Caco-2 (cell line): ENCODE measurements around the gene TIMM22. TPM values are rescaled to one million over a fixed set of nuclear protein-coding genes. Genes with fewer than 3 reads are reported as not detected.

Source experiments
- BruUV-seq: library from RNA; stranded (reverse); fragments of 400-500 nt; replicated peaks from 2 replicates; lab custom pipeline; 2021; lab: Mats Ljungman, UMichigan
- CTCF ChIA-PET: fragments of 300-600 bp; sonication (Branson Sonifier 250); formaldehyde crosslinking; loops from one replicate; lab custom pipeline; 2022; ENCODE audit warnings: antibody characterized with exemption; lab: Charles Lee
- POLR2A ChIA-PET: fragments of 300-600 bp; sonication (Branson Sonifier 250); formaldehyde crosslinking; loops from one replicate; lab custom pipeline; 2022; ENCODE audit warnings: antibody characterized with exemption; lab: Charles Lee
- DNase-seq, 2 experiments: peaks; one replicate each; pipeline versions ENCODE4 v3.0.0 to v3.0.0-alpha.2; 2020 to 2022
- H3K27me3 ChIP-seq: replicated peaks from 2 replicates; pipeline ENCODE4 v1.6.0; 2011; ENCODE audit warnings: low read length; ENCODE audit not compliant: control insufficient read depth, insufficient read depth
- H3K36me3 ChIP-seq: 2 replicates; pipeline ENCODE4 v1.5.1; 2011; ENCODE audit warnings: low read length; ENCODE audit not compliant: control insufficient read depth, insufficient read depth
- H3K4me1 ChIP-seq: fragments of 250-450 bp; sonication (Bioruptor Pico); 2 replicates; pipeline ENCODE4 v1.5.1; 2020; ENCODE audit warnings: mild to moderate bottlenecking
- H3K4me3 ChIP-seq: 2 replicates; pipeline ENCODE4 v1.5.1; 2011; ENCODE audit warnings: low read depth, mild to moderate bottlenecking, control low read depth, low read length
- H3K9me3 ChIP-seq: fragments of 250-450 bp; sonication (Bioruptor Pico); 2 replicates; pipeline ENCODE4 v1.5.1; 2020; ENCODE audit warnings: mild to moderate bottlenecking, moderate library complexity
- H3K27ac Mint-ChIP-seq: one replicate; pipeline ENCODE4 v1.8.0; 2022; ENCODE audit warnings: mixed read lengths; ENCODE audit not compliant: unreplicated experiment
- H3K27me3 Mint-ChIP-seq: one replicate; pipeline ENCODE4 v1.8.0; 2022; ENCODE audit warnings: mixed read lengths; ENCODE audit not compliant: insufficient read depth, unreplicated experiment
- H3K36me3 Mint-ChIP-seq: one replicate; pipeline ENCODE4 v1.8.0; 2022; ENCODE audit warnings: mild to moderate bottlenecking, mixed read lengths; ENCODE audit not compliant: insufficient read depth, unreplicated experiment
- H3K4me1 Mint-ChIP-seq: one replicate; pipeline ENCODE4 v1.8.0; 2022; ENCODE audit warnings: low read depth, mixed read lengths; ENCODE audit not compliant: unreplicated experiment
- H3K4me3 Mint-ChIP-seq: one replicate; pipeline ENCODE4 v1.8.0; 2022; ENCODE audit warnings: mild to moderate bottlenecking, moderate library complexity, mixed read lengths; ENCODE audit not compliant: unreplicated experiment
- H3K9me3 Mint-ChIP-seq: one replicate; pipeline ENCODE4 v1.8.0; 2022; ENCODE audit warnings: mixed read lengths; ENCODE audit not compliant: unreplicated experiment
- intact Hi-C: fragments of 100-400 bp; cut with micrococcal nuclease; formaldehyde crosslinking; loops from one replicate; pipeline ENCODE4 v1.10.0; 2022; ENCODE audit not compliant: unreplicated experiment
- total RNA-seq: library from RNA; stranded (reverse); gene quantifications from 2 replicates; pipeline ENCODE4 v1.2.3, GENCODE V29; 2022
- TF ChIP-seq, protein P1 (sequence below), 2 experiments: fragments of 200-600 bp in 1 of 2; IDR thresholded peaks; 1 replicate in 1 of 2; 2 replicates in 1 of 2; pipeline versions ENCODE4 v1.5.1 to v1.8.0; 2011 to 2022; ENCODE audit warnings: antibody characterized with exemption in 1 of 2, control low read depth in 1 of 2, inconsistent platforms in 1 of 2, low read depth in 1 of 2, low read length in 1 of 2, mild to moderate bottlenecking in 1 of 2, moderate library complexity in 1 of 2; ENCODE audit not compliant: insufficient read depth in 1 of 2, severe bottlenecking in 1 of 2, unreplicated experiment in 1 of 2

TIMM22 gene
- total RNA-seq, 1 experiment from 2014 or later: 20.6 TPM

DNA sequence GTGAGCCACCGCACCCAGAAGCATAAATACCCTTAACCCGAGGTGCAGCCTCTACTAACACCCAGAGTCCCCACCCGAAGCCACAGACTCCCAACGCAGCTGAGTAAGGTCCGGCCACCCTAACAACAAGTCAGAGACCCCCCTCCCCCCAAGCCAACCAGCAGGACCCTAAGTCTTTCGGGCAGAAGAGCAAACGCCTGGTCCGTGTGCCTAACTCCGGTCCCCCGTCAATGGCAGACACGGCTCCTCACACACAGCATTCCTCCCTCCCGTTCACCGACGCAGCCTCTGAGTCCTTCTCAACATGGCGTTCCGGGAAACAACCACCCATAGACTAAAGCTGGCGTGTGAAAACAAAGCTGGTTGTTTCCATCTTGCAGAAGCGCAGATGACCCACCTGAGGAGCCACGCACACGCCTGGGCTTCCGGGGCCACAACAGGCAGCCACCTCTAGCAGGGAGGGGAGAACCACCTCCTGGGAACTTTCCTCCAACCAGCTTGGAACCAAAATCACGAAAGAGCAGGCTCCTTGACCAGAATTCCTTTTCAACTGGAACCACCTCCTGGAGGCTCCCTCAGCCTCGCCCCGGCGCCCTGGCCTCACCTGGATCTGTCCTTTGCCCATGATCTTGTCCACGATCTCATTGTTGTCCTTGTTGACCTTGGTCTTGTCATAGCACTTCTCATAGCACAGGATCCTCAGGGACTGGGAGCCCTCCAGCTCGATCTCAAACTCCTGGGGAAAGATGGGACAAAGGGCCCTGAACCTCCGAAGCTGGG lies 52.7 kb downstream of the TIMM22 start:
- intact Hi-C loops: no loop called here
- DNase-seq: no peak
- TF ChIP-seq, protein P1, sequence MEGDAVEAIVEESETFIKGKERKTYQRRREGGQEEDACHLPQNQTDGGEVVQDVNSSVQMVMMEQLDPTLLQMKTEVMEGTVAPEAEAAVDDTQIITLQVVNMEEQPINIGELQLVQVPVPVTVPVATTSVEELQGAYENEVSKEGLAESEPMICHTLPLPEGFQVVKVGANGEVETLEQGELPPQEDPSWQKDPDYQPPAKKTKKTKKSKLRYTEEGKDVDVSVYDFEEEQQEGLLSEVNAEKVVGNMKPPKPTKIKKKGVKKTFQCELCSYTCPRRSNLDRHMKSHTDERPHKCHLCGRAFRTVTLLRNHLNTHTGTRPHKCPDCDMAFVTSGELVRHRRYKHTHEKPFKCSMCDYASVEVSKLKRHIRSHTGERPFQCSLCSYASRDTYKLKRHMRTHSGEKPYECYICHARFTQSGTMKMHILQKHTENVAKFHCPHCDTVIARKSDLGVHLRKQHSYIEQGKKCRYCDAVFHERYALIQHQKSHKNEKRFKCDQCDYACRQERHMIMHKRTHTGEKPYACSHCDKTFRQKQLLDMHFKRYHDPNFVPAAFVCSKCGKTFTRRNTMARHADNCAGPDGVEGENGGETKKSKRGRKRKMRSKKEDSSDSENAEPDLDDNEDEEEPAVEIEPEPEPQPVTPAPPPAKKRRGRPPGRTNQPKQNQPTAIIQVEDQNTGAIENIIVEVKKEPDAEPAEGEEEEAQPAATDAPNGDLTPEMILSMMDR (IDR thresholded peaks at IDR 0.05; ENCODE audit: insufficient read depth in 1 of 2, low read depth in 1 of 2, low read length in 1 of 2, severe bottlenecking in 1 of 2, unreplicated experiment in 1 of 2): no peak
- ChIA-PET CTCF (no interaction called here), POLR2A (no interaction called here)
- H3K36me3 ChIP-seq: no peaks in the 10 kb centered on the region
- no peaks in the 10 kb centered on the region for H3K9me3 ChIP-seq
- H3K27me3 ChIP-seq: no peaks in the 10 kb centered on the region
- BruUV-seq: no TSS peak
- peaks cover 18% of the 10 kb centered on the region for H3K4me1 ChIP-seq
- no peaks in the 10 kb centered on the region for H3K27me3 Mint-ChIP-seq
- H3K4me3 Mint-ChIP-seq: no peak overlapping the region
- no peak overlapping the region for H3K27ac Mint-ChIP-seq
- H3K36me3 Mint-ChIP-seq: peaks cover 31% of the 10 kb centered on the region
- no peaks in the 10 kb centered on the region for H3K4me1 Mint-ChIP-seq
- H3K4me3 ChIP-seq: no peak overlapping the region
- no peaks in the 10 kb centered on the region for H3K9me3 Mint-ChIP-seq

DNA sequence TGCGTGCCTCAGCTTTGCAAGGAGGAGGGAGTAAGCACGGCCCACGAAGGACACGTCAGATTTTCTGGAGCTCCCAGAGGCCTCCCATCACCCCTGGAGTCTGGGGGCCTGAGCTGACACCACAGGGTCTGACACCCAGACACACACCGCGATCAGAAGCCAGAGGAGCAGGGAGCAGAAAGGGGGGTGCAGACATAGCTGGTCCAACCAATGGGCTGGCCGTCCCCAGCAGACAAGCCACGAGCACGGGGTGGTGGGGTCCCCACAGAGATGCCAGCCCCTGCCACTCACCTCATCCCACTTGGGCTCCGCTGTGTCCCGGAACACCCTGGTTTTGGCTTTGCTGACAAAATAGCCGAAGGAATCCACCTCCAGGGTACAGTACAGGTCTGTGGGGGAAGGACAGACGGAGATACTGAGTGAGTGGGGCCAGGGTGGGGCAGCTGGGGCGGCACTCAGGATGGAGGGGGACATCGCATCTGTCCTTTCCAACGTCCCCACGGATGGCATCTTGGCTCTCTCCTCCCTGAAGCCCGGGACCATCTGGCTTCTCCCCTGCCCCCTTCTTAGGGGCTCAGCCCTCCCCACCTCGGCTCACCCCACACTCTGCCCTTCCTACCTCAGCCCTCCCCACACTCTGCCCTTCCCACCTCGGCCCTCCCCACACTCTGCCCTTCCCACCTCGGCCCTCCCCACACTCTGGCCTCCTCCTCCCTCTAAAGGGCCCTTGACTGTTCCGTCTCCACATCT lies 53.5 kb downstream of the TIMM22 start:
- no peak for DNase-seq
- no peak overlapping the region for H3K4me3 Mint-ChIP-seq
- POLR2A ChIA-PET: no interaction called here

More for the DNA sequence above, 53.5 kb downstream of the TIMM22 start:
- Mint-ChIP-seq H3K36me3 (peaks cover 35% of the 10 kb centered on the region), H3K4me1 (no peaks in the 10 kb centered on the region), H3K9me3 (no peaks in the 10 kb centered on the region), H3K27me3 (no peaks in the 10 kb centered on the region), H3K27ac (no peak overlapping the region)
- H3K4me3 ChIP-seq: no peak overlapping the region
- H3K9me3 ChIP-seq: no peaks in the 10 kb centered on the region
- BruUV-seq: no TSS peak
- H3K36me3 ChIP-seq: no peaks in the 10 kb centered on the region
- peaks cover 18% of the 10 kb centered on the region for H3K4me1 ChIP-seq
- intact Hi-C loops: no loop called here
- H3K27me3 ChIP-seq: no peaks in the 10 kb centered on the region
- TF ChIP-seq, protein P1 (IDR thresholded peaks at IDR 0.05; ENCODE audit: insufficient read depth in 1 of 2, low read depth in 1 of 2, low read length in 1 of 2, severe bottlenecking in 1 of 2, unreplicated experiment in 1 of 2): no peak
- CTCF ChIA-PET: no interaction called here
